Ishikawa (cell line): ENCODE data around the gene TBC1D2.

Source experiments
- CEBPB ChIP-seq: IDR thresholded peaks from 2 replicates; pipeline ENCODE4 v1.6.1; 2012
- CREB1 ChIP-seq: IDR thresholded peaks from 2 replicates; pipeline ENCODE4 v1.6.1; 2012; ENCODE audit warnings: low read depth
- EP300 ChIP-seq: IDR thresholded peaks from 2 replicates; pipeline ENCODE4 v1.6.1; 2012; ENCODE audit warnings: borderline replicate concordance
- MAX ChIP-seq: IDR thresholded peaks from 2 replicates; pipeline ENCODE4 v1.6.1; 2012
- NFIC ChIP-seq: IDR thresholded peaks from 2 replicates; pipeline ENCODE4 v1.6.1; 2012
- RAD21 ChIP-seq: IDR thresholded peaks from 2 replicates; pipeline ENCODE4 v1.6.1; 2012; ENCODE audit warnings: low read depth
- REST ChIP-seq: IDR thresholded peaks from 2 replicates; pipeline ENCODE4 v1.6.1; 2012; ENCODE audit warnings: low read depth, mild to moderate bottlenecking
- TEAD4 ChIP-seq: IDR thresholded peaks from 2 replicates; pipeline ENCODE4 v1.6.1; 2012
- USF1 ChIP-seq: IDR thresholded peaks from 2 replicates; pipeline ENCODE4 v1.6.1; 2012
- YY1 ChIP-seq: IDR thresholded peaks from 2 replicates; pipeline ENCODE4 v1.6.1; 2012; ENCODE audit warnings: low read depth
- ZBTB7A ChIP-seq: IDR thresholded peaks from 2 replicates; pipeline ENCODE4 v1.6.1; 2012; ENCODE audit warnings: low read depth

- no peak for TF ChIP-seq USF1
- TF ChIP-seq YY1: no peak
- no peak for TF ChIP-seq CREB1
- no peak for TF ChIP-seq NFIC
- TF ChIP-seq RAD21: no peak
- no peak for TF ChIP-seq CEBPB
- no peak for TF ChIP-seq TEAD4
- no peak for TF ChIP-seq MAX
- TF ChIP-seq EP300: no peak
- no peak for TF ChIP-seq REST
- no peak for TF ChIP-seq ZBTB7A
Observed at GRCh38 chr9:98171176-98171925, 84.1 kb downstream of the TBC1D2 start.
